Measurements from ENCODE around the gene ZNF260.
A peak's percentile ranks its signal among the peaks of the same experiment; 100 is the strongest.
"Not testable (repeated sequence)": the region's sequence is repeated elsewhere in the genome, so short reads cannot be mapped to it uniquely, and the experiment has no call there.

ZNF260 gene

DNA sequence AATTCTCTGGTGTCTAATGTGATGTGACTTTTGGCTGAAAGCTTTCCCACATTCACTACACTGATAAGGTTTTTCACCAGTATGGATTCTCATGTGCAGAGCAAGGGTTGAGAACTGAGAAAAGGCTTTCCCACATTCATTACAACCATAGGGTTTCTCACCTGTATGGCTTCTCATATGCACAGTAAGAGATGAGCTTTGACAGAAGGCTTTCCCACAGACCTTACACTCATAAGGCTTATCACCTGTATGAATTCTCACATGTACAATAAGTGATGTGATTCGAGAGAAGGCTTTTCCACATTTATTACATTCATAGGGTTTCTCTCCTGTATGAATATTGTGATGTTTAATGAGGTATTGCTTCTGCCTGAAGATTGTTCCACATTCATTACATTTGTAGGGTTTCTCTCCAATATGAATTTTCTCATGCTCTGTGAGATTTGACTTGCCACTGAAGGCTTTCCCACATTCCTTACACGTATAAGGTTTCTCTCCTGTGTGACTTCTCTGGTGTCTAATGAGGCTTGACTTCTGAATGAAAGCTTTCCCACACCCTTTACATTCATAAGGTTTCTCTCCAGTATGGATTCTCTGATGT lies 14.0 kb downstream of the ZNF260 start:
- no peak for DNase-seq (ENCODE audit: low spot score)
- TF ChIP-seq, protein P1, sequence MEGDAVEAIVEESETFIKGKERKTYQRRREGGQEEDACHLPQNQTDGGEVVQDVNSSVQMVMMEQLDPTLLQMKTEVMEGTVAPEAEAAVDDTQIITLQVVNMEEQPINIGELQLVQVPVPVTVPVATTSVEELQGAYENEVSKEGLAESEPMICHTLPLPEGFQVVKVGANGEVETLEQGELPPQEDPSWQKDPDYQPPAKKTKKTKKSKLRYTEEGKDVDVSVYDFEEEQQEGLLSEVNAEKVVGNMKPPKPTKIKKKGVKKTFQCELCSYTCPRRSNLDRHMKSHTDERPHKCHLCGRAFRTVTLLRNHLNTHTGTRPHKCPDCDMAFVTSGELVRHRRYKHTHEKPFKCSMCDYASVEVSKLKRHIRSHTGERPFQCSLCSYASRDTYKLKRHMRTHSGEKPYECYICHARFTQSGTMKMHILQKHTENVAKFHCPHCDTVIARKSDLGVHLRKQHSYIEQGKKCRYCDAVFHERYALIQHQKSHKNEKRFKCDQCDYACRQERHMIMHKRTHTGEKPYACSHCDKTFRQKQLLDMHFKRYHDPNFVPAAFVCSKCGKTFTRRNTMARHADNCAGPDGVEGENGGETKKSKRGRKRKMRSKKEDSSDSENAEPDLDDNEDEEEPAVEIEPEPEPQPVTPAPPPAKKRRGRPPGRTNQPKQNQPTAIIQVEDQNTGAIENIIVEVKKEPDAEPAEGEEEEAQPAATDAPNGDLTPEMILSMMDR (IDR thresholded peaks at IDR 0.05; ENCODE audit: extremely low read depth, missing control alignments): no peak

DNA sequence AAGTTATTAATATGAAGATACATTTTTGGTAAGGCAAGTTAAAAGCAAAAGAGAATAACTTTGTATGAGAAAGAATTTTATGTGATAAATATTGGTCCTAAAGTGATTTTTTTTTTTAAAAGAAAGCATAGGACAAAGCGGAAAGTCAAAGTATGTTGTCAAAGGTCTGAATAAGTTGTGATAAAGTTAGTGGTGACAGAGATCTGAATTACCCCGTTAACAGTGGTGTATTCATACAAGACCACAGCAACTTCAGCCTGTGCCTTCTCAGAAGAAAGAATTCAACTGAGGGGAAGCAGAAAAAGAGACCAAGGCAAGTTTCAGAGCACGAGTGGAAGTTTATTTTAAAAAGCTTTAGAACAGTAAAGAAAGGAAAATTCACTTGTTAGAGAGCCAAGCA lies 19.7 kb downstream of the ZNF260 start:
- DNase-seq (ENCODE audit: low spot score): no peak
- TF ChIP-seq, protein P1 (IDR thresholded peaks at IDR 0.05; ENCODE audit: extremely low read depth, missing control alignments): no peak

DNA sequence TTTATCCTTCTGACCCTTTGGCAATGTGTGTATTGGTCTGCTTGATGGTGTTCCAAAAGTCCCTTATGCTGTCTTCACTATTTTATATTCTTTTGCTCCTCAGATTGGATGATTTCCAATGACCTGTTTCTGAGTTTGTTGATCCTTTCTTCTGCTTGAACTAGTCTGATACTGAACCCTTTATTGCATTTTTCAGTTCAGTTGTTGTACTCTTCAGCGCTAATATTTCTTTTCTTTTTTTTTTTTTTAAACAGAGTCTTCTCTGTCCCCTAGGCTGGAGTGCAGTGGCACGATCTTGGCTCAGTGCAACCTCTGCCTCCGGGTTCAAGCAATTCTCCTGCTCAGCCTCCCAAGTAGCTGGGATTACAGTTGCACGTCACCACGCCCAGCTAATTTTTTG lies 26.1 kb downstream of the ZNF260 start:
- no peak for DNase-seq (ENCODE audit: low spot score)
- TF ChIP-seq, protein P1 (IDR thresholded peaks at IDR 0.05; ENCODE audit: extremely low read depth, missing control alignments): no peak

DNA sequence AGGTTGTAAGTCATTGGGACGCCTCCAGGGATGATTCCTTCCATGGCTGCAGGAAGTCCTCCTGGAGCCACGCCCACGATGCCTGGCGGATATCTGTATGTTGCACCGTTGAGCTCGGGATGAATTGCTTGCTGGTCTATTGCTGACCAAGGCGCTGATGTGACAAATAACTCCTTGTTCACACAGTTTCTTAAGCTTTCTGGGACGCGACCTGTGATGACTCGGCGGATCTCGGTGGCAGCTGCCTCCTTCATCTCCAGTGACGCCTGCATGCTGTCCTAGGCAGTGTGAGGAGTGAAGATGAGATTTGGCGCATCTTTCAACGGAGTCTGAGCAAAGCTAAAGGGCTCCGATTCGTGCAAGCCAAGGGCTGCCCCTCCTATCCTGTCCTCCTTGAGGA lies 31.1 kb downstream of the ZNF260 start:
- no peak for DNase-seq (ENCODE audit: low spot score)
- TF ChIP-seq, protein P1 (IDR thresholded peaks at IDR 0.05; ENCODE audit: extremely low read depth, missing control alignments): no peak

DNA sequence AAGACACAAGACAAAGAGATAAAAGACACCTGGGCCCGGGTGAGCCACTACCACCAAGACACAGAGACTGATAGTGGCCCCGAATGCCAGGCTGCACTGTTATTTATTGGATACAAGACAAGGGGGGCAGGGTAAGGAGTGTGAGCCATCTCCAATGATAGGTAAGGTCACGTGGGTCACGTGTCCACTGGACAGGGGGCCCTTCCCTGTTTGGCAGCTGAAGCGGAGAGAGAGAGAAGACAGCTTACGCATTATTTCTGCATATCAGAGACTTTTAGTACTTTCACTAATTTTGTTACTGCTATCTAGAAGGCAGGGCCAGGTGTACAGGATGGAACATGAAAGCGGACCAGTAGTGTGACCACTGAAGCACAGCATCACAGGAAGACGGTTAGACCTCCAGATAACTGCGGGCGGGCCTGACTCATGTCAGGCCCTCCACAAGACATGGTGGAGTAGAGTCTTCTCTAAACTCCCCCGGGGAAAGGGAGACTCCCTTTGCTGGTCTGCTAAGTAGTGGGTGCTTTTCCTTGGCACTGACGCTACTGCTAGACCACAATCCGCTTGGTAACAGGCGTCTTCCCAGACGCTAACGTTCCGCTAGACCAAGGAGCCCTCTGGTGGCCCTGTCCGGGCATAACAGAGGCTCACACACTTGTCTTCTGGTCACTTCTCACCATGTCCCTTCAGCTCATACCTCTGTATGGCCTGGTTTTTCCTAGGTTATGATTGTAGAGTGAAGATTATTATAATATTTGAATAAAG lies 35.2 kb downstream of the ZNF260 start:
- peak; percentile 17 for DNase-seq (ENCODE audit: low spot score)

DNA sequence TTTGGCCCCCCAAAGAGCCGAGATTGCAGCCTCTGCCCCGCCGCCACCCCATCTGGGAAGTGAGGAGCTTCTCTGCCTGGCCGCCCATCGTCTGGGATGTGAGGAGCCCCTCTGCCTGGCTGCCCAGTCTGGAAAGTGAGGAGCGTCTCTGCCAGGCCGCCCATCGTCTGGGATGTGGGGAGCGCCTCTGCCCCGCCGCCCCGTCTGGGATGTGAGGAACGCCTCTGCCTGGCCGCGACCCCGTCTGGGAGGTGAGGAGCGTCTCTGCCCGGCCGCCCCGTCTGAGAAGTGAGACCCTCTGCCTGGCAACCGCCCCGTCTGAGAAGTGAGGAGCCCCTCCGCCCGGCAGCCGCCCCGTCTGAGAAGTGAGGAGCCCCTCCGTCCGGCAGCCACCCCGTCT lies 37.2 kb downstream of the ZNF260 start:
- DNase-seq (ENCODE audit: low spot score): not testable (repeated sequence)

DNA sequence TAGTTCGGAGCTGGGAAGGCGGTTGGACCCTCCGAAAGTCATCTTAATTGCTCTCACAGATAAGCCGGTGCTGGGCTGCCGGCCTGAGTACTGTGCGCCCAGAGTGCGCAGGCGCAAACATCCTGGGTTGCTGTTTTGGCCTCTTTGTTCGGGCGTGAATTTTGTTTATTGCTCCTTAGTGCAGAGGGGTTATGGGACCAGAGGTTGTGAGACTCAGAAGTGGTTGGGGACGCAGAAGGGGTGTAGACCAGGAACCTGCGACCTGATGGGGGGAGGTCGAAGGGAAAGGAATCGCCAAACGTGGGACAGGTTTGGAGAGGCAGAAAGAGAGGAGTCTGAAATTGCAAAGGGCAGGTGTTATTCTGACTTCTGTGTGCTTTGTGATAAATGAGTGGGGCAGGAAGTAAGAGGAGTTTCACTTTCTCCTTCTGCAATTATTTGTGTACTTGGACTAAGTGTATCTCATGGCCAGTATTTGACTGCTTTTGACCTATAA lies 38.1 kb downstream of the ZNF260 start:
- TF ChIP-seq, protein P1 (IDR thresholded peaks at IDR 0.05; ENCODE audit: extremely low read depth, missing control alignments): no peak
- peak; percentile 86 for DNase-seq (ENCODE audit: low spot score)

DNA sequence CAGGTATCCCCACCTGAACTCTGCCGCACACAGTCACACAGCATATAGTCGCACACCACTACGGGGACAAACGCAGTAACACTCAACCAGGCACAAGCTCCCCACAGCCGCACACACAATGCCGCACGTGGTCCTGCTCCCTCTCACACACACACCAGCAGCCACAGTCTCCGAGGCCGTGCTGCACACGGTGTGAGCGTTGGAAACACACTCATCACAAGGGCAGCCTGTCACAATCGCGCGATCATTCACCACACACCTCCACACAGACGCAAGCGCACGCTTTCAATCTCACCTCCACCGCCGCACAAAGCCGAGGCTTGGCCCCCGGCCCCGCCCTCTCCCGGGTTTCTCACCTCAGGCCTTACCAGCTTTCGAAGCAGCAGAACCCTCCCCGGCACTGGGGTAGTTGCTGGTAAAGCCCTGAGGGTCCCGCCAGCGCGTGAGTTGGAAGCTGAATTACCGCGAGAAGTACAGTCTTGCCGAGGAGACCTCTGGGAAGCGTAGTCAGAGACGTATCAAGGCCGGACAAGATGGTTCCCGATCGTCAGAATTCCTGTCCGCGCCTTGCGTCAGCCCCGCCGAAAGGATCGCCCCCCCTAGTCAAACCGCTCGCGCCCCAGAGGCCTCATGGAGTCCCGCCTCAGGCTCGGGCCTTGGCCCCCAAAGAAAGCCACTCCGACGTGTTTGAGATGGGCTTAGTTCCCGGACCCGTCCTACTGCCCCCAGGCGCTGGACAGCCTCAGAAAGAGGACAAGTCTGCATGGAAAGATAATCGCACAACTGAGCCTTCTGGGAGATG lies 38.8 kb downstream of the ZNF260 start, which contains the start of gene ZNF566:
Gene ZNF566, minus strand, starts transcription at position 444 of the 802 bp plus-strand sequence. CDS start 13,004 bp downstream, outside the sequence.
- TF ChIP-seq, protein P1 (IDR thresholded peaks at IDR 0.05; ENCODE audit: extremely low read depth, missing control alignments): no peak
- DNase-seq (ENCODE audit: low spot score): peak; percentile 95

Measured in GM20000 (cell line).